Measurements from ENCODE around the gene SLC6A4.
"Not testable (repeated sequence)": the region's sequence is repeated elsewhere in the genome, so short reads cannot be mapped to it uniquely, and the experiment has no call there.

The SLC6A4 gene

GRCh38 chr17:30165960-30166359 is 69.5 kb downstream of the SLC6A4 start:
- no peak for DNase-seq

DNA sequence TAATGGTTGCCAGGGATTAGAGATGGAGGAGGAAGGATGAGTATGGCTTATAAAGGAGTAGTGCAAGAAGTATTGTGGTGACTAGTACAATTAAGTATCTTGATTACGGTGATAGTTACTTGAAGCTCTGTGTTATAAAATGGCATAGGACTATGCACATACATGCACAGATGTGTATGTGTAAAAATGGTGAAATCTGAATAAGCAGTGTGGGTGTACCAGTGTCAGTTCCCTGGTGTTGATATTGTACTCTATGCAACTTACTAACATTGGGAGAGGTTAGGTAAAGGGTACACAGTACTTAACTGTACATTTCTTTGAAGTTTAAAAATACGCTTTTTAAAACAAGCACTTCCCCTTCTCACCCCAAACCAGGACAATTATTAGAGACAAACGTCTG is 70.3 kb downstream of the SLC6A4 start:
- DNase-seq: no peak

DNA sequence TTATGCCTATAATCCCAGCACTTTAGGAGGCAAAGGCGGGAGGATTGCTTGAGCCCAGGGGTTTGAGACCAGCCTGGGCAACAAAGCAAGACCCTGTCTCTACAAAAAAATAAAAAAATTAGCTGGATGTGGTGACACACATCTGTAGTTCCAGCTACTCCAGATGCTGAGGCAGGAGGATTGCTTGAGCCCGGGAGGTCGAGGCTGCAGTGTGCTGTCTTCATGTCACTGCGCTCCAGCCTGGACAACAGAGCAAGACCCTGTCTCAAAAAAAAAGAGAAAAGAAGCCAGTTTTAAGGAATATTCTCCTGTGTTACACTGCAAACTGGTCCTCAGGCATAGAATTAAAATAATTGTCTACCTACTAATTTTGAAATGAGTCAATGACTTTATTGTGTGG is 71.0 kb downstream of the SLC6A4 start:
- DNase-seq: no peak

GRCh38 chr17:30161601-30162000 is 73.9 kb downstream of the SLC6A4 start:
- DNase-seq: no peak

DNA sequence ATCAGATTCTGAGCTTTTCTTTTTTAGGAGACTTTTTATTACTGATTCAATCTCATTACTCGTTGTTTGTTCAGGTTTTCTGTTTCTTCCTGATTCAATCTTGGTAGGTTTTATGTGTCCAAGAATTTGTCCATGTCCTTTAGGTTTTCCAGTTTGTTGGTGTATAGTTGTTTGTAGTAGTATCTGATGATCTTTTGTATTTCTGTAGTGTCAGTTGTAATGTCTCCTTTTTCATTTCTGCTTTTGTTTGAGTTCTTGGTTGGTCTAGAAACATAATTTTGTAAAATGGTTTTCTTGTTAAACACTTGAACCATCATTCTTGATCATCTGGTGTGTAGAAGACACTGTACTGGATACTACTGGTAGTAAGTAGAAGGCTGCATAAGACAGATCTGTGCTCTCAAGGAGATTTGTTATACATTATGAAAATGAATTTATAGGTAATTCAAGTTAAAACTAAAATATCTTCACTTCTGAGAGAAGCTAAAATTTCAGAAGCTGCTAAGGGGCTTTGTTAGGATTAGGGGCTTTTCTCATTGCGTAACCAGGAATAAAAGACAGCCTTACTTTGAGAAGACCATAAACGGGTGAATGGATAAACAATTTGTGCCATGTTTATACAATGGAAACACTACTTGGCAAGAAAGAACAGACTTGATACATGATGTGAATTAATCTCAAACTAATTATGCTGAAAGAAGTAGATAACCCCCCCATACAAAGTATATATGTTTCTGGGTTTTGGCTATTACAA is 74.9 kb downstream of the SLC6A4 start:
- no peak for DNase-seq

DNA sequence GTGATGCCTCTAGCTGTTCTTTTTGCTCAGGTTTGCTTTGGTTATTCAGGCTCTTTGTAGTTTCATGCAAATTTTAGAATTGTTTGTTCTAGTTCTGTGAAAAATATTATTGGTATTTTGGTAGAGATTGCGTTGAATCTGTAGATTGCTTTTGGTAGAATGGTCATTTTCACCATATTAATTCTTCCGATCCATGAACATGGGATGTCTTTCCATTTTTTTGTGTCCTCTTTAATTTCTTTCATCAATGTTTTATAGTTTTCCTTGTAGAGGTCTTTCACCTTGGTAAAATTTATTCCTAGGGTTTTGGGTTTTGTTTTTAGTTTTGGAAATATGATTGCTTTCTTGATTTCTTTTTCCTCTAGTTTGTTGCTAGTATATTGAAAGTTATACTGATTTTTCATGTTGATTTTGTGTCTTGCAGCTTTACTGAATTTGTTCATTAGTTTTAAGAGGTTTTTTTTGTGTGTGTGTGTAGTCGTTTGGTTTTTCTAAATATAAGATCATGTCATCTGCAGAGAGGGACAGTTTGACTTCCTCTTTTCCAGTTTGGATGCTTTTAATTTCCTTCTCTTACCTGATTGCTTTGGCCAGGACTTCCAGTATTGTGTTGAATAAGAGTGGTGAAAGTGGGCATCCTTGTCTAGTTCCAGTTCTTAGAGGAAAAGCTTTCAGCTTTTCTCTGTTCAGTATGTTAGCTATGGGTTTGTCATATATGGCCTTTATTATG is 76.4 kb downstream of the SLC6A4 start:
- no peak for DNase-seq

DNA sequence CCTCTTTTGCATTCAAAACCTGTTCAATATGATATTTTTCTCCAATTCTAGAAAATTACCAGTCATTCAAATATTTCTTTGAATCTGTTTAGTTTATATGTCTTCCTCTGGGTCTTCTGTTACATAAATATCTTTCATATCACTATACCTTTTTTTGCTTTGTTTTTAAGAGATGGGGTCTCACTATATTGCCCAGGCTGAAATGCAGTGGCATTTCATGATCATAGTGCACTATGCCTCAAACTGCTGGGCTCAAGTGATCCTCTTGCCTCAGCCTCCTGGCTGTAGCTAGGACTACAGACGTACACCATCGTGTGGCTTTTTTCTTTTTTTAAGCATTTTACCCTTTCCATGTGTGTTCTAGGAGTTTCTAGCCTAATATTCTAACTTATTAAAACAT is 80.1 kb downstream of the SLC6A4 start:
- DNase-seq: no peak

DNA sequence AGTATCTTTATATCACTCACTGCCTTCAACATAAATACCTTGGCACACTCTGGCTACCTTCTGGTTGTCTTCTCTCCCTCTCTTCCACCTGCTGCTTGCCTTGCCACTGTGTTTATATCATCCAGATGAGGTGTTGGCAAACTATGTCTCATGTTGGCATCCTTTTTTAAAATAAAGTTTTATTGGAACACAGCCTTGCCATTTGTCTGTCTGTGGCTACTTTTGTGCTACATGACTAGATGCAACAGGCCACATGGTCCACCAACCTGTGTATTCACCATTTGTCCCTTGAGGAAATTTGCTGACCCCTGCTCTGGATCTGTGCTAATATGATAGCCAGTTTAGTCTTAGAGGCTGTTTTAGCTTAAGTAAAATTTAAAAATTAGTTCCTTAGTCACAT is 82.0 kb downstream of the SLC6A4 start:
- no peak for DNase-seq

GRCh38 chr17:30151471-30151870 is 84.0 kb downstream of the SLC6A4 start:
- no peak for DNase-seq

DNA sequence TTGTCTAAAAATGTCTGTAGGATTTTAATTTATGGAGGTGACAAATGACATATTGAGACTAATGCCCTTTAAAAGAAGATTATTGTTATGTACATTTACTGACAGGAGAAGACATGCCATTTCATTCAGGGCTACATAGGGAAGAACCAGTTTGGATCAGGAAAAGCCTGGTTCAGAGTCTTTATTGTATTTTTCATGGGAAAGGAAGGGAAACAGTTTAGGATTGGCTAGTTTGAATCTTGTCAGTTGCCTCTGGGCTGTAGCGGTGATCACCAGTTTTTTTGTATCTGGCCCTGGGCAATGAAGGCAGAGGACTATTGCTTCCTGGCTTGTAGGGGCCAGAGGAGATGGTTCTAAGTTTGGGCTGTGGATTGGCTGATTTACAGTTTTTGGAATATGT is 87.1 kb downstream of the SLC6A4 start:
- DNase-seq: no peak

DNA sequence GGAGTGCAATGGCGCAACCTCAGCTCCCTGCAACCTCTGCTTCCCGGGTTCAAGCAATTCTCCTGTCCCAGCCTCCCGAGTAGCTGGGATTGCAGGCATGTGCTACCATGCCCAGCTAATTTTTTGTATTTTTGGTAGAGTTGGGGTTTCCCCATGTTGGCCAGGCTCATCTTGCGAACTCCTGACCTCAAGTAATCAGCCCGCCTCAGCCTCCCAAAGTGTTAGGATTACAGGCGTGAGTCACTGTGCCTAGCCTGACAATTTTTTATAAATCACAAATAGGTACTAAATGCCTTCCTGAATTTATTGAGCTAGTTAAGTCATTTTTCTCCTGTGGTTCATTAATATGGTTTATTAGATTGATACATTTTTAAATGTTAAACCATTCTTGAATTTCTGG is 87.6 kb downstream of the SLC6A4 start:
- DNase-seq: not testable (repeated sequence)

All from NCI-H526 treated with DMSO at 0.1 percent for 48 hours (cell line).